COLO668 (cell line): ENCODE data around the gene RAB40C.

ENCODE experiments used
- DNase-seq: peaks from one replicate; lab custom pipeline; 2025; ENCODE audit not compliant: unreplicated experiment; lab: John Stamatoyannopoulos, UW

Gene RAB40C

GRCh38 chr16:666572-666971 lies 76.7 kb downstream of the RAB40C start:
- peak; percentile 39 for DNase-seq

- DNase-seq = peak; percentile 30
Measured at GRCh38 chr16:667113-667779, 77.4 kb downstream of the RAB40C start.

- DNase-seq = peak; percentile 97
Measured at GRCh38 chr16:667780-668518, 78.1 kb downstream of the RAB40C start, which contains the start of gene RHOT2. RHOT2 (plus strand) TSS chr16:668132; CDS start chr16:668200, 68 bp downstream.

GRCh38 chr16:668519-669171 lies 78.8 kb downstream of the RAB40C start:
- DNase-seq = peak; percentile 34

GRCh38 chr16:669666-670065 lies 79.8 kb downstream of the RAB40C start:
- no peak for DNase-seq

GRCh38 chr16:670485-671352 lies 80.9 kb downstream of the RAB40C start:
- no peak for DNase-seq

GRCh38 chr16:671353-672131 lies 81.7 kb downstream of the RAB40C start:
- DNase-seq = no peak

- DNase-seq = no peak
Measured at GRCh38 chr16:672371-672770, 82.5 kb downstream of the RAB40C start.

- no peak for DNase-seq
Measured at GRCh38 chr16:672851-673250, 83.0 kb downstream of the RAB40C start.

- no peak for DNase-seq
Measured at GRCh38 chr16:673399-673991, 83.6 kb downstream of the RAB40C start.

GRCh38 chr16:674214-674881 lies 84.5 kb downstream of the RAB40C start:
- no peak for DNase-seq

GRCh38 chr16:674968-675883 lies 85.4 kb downstream of the RAB40C start, which contains the start of gene RHBDL1:
RHBDL1 (plus strand) TSS chr16:675671; CDS start chr16:675791, 120 bp downstream.
- DNase-seq = peak; percentile 41

- peak; percentile 38 for DNase-seq
Measured at GRCh38 chr16:675884-676564, 86.2 kb downstream of the RAB40C start.

GRCh38 chr16:676565-676902 lies 86.7 kb downstream of the RAB40C start:
- no peak for DNase-seq

GRCh38 chr16:676913-677312 lies 87.0 kb downstream of the RAB40C start:
- DNase-seq = peak; percentile 95

GRCh38 chr16:677316-678190 lies 87.7 kb downstream of the RAB40C start:
- peak; percentile 72 for DNase-seq
